ENCODE data around the gene CHST8.
A peak's percentile ranks its signal among the peaks of the same experiment; 100 is the strongest.

CHST8 gene

GRCh38 chr19:33674626-33675367, 53.0 kb downstream of the CHST8 start:
- Histone ChIP-seq H3K36me3 (ENCODE audit: control insufficient read depth, insufficient read depth, low read length) (no peaks in the 10 kb centered on the region), H3K9me3 (ENCODE audit: control insufficient read depth, insufficient read depth, low read depth, low read length) (no peaks in the 10 kb centered on the region), H3K4me3 (ENCODE audit: low read depth, low read length) (no peak overlapping the region), H3K27ac (ENCODE audit: low read depth, low read length) (no peak overlapping the region), H3K27me3 (ENCODE audit: control insufficient read depth, insufficient read depth, low read length) (no peaks in the 10 kb centered on the region; the same call in 1 of the 2 replicates), H3K4me1 (ENCODE audit: control insufficient read depth, insufficient read depth, low read length) (no peaks in the 10 kb centered on the region), H3K9ac (ENCODE audit: low read length) (no peak overlapping the region)

GRCh38 chr19:33675501-33676124, 53.9 kb downstream of the CHST8 start:
- Histone ChIP-seq H3K9me3 (ENCODE audit: control insufficient read depth, insufficient read depth, low read depth, low read length) (no peaks in the 10 kb centered on the region), H3K4me3 (ENCODE audit: low read depth, low read length) (no peak overlapping the region), H3K27ac (ENCODE audit: low read depth, low read length) (no peak overlapping the region), H3K4me1 (ENCODE audit: control insufficient read depth, insufficient read depth, low read length) (no peaks in the 10 kb centered on the region), H3K36me3 (ENCODE audit: control insufficient read depth, insufficient read depth, low read length) (no peaks in the 10 kb centered on the region), H3K27me3 (ENCODE audit: control insufficient read depth, insufficient read depth, low read length) (no peaks in the 10 kb centered on the region; the same call in 1 of the 2 replicates), H3K9ac (ENCODE audit: low read length) (no peak overlapping the region)

- no peaks in the 10 kb centered on the region for H3K9me3 ChIP-seq (ENCODE audit: control insufficient read depth, insufficient read depth, low read depth, low read length)
- H3K4me1 ChIP-seq (ENCODE audit: control insufficient read depth, insufficient read depth, low read length): no peaks in the 10 kb centered on the region
- H3K27me3 ChIP-seq (ENCODE audit: control insufficient read depth, insufficient read depth, low read length): no peaks in the 10 kb centered on the region; the same call in 1 of the 2 replicates
- H3K36me3 ChIP-seq (ENCODE audit: control insufficient read depth, insufficient read depth, low read length): no peaks in the 10 kb centered on the region
- H3K4me3 ChIP-seq (ENCODE audit: low read depth, low read length): no peak overlapping the region
- no peak overlapping the region for H3K9ac ChIP-seq (ENCODE audit: low read length)
- H3K27ac ChIP-seq (ENCODE audit: low read depth, low read length): no peak overlapping the region
These were observed 55.4 kb downstream of the CHST8 start for GRCh38 chr19:33676999-33677665.

DNA sequence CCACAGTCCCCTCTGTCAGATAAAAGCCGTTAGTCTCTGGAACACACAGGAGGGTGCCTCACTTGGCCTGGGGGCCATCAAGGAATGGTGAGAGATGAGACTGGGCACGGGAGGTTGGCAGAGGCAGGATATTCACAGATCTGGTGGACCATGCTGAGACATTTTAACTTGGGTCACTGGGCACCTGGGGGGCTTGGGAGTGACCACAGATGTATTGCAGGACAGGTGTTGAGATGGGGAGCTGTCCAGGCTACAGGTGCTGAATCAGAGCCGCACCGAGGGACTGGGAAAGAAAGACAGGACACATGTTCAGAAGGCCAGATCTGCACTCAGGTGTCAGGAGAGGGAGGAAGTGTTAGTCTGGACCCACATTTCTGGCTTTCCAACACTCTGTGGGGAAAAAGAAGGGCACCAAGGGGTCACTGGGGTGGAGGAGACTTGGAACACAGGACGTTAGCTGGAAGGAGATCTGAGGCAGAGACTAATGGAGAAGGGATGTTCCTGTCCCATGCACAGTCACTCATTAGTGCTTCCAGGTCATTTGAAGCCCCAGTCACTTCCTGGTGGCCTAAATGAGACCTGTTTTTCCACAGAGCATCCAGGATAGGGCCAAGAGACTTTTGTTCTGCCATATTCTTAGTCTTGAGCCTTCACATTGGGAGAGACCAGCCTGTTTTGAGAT, 56.1 kb downstream of the CHST8 start:
- Histone ChIP-seq H3K27ac (ENCODE audit: low read depth, low read length) (no peak overlapping the region), H3K4me3 (ENCODE audit: low read depth, low read length) (no peak overlapping the region), H3K9me3 (ENCODE audit: control insufficient read depth, insufficient read depth, low read depth, low read length) (no peaks in the 10 kb centered on the region), H3K36me3 (ENCODE audit: control insufficient read depth, insufficient read depth, low read length) (no peaks in the 10 kb centered on the region), H3K27me3 (ENCODE audit: control insufficient read depth, insufficient read depth, low read length) (peaks cover 2% of the 10 kb centered on the region; the same call in 1 of the 2 replicates), H3K4me1 (ENCODE audit: control insufficient read depth, insufficient read depth, low read length) (no peaks in the 10 kb centered on the region), H3K9ac (ENCODE audit: low read length) (no peak overlapping the region)

DNA sequence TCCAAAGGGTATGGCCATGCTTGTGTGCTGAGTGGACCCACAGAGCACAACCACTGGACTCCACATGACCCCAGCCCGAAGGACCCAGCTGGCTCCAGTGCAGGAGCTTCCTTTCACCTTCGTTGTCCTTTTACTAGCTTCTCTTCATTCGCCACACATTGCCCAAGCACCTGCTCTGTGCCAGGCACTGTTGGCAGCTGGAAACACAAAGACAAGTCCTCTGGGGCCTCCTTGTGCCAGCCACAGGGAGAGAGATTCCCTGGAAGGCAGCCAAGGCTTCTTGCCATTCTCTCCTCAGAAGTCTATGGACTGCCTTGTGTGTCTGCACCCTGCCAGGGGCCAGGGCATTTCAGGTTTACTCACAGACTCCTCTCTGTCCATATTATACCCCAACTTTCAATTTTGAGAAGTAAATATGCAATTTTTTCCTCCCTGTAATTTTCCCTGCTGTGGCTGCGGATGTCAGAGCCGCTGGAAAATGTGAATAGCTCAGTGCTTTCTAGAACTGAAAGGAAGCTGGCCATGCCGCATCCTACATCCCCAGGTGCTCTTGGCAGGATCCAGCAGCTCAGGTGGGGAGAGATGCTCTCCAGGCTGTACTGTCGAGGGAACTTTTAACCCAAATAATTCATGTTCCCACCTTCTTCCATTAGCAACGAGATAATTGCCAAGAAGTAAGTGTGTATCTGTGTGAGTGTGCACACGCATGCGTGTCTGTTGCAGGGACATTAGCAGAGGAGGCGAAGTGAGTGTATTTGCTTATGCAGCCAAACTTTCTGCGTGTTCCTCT, 57.2 kb downstream of the CHST8 start:
- H3K9me3 ChIP-seq (ENCODE audit: control insufficient read depth, insufficient read depth, low read depth, low read length): no peaks in the 10 kb centered on the region

GRCh38 chr19:33679696-33680095, 57.9 kb downstream of the CHST8 start:
- no peaks in the 10 kb centered on the region for H3K9me3 ChIP-seq (ENCODE audit: control insufficient read depth, insufficient read depth, low read depth, low read length)
- H3K9ac ChIP-seq (ENCODE audit: low read length): no peak overlapping the region
- H3K36me3 ChIP-seq (ENCODE audit: control insufficient read depth, insufficient read depth, low read length): no peaks in the 10 kb centered on the region
- H3K4me1 ChIP-seq (ENCODE audit: control insufficient read depth, insufficient read depth, low read length): peaks cover 3% of the 10 kb centered on the region; the same call in 1 of the 2 replicates
- no peak overlapping the region for H3K4me3 ChIP-seq (ENCODE audit: low read depth, low read length)
- peaks cover 18% of the 10 kb centered on the region; the same call in 1 of the 2 replicates for H3K27me3 ChIP-seq (ENCODE audit: control insufficient read depth, insufficient read depth, low read length)
- no peak overlapping the region for H3K27ac ChIP-seq (ENCODE audit: low read depth, low read length)

More for the DNA sequence above, 57.2 kb downstream of the CHST8 start:
- Histone ChIP-seq H3K27ac (ENCODE audit: low read depth, low read length) (no peak overlapping the region), H3K4me1 (ENCODE audit: control insufficient read depth, insufficient read depth, low read length) (peaks cover 2% of the 10 kb centered on the region; the same call in 1 of the 2 replicates), H3K4me3 (ENCODE audit: low read depth, low read length) (no peak overlapping the region), H3K9ac (ENCODE audit: low read length) (no peak overlapping the region), H3K36me3 (ENCODE audit: control insufficient read depth, insufficient read depth, low read length) (no peaks in the 10 kb centered on the region), H3K27me3 (ENCODE audit: control insufficient read depth, insufficient read depth, low read length) (peaks cover 13% of the 10 kb centered on the region; the same call in 1 of the 2 replicates)

DNA sequence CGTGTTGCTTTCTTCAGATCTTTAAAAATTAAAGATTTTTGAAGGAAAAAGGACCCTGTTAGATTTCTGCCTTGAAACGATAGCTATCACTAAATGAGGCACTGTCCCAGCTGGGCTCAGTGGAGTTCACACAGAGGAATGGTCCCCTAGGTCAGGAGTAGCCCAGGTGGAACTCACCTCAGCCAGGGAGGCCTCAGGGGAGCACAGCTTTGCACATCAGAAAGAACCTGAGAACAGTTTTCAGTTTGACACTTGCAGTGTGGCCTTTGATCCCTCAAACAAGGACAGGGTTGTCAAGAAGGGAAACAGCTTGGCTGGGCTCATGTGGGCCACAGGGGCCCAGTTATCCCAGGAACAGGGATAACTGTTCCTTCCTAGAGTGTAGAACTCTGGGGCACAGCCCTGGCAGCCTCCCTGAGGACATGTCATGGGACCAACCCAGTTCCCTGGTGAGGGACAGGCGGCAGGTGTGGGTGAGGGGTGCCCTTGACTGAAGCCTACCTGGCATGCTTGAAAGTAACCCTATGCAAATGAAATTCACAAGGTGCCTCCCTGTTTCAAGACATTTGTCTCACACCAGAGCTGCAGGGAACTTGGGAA, 59.4 kb downstream of the CHST8 start:
- H3K9ac ChIP-seq (ENCODE audit: low read length): no peak overlapping the region

DNA sequence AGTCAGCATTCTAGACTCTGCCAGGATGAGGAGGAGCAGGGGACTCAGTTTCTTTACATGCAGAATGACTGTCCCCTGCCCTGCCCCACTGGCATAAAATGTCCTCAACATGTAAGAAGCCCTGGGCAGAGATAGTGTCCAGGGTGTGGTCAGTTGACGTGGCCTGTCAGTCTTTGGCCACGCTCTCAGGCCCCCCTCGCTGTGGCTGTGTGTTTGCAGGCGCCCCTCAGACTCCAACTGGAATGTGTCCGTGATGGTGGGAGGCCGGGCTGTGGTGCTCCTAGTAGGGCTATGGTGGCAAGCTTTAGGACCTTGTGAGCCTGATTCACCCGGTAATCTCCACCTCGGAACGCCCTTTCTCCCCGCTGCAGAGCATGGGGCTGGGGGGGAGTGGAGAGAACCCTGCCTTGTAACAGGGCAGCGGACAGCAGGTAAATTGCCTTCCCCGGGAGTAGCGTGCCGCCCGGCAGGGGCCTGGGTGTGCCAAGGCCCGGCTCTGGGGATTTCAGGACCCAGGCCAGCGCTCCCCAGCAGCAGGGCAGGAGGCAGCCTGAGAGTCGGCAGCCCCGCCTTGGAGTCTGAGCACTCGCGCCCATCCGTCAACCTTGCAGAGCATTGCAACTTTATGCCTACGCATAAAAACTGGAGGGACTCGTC, 62.3 kb downstream of the CHST8 start:
- peaks cover 3% of the 10 kb centered on the region; the same call in 1 of the 2 replicates for H3K4me1 ChIP-seq (ENCODE audit: control insufficient read depth, insufficient read depth, low read length)
- no peak overlapping the region for H3K27ac ChIP-seq (ENCODE audit: low read depth, low read length)
- no peaks in the 10 kb centered on the region for H3K36me3 ChIP-seq (ENCODE audit: control insufficient read depth, insufficient read depth, low read length)
- H3K4me3 ChIP-seq (ENCODE audit: low read depth, low read length): peak overlapping the region; percentile 30
- H3K9ac ChIP-seq (ENCODE audit: low read length): no peak overlapping the region
- peaks cover 33% of the 10 kb centered on the region for H3K27me3 ChIP-seq (ENCODE audit: control insufficient read depth, insufficient read depth, low read length)
- H3K9me3 ChIP-seq (ENCODE audit: control insufficient read depth, insufficient read depth, low read depth, low read length): no peaks in the 10 kb centered on the region

More for the DNA sequence above, 59.4 kb downstream of the CHST8 start:
- Histone ChIP-seq H3K27ac (ENCODE audit: low read depth, low read length) (no peak overlapping the region), H3K36me3 (ENCODE audit: control insufficient read depth, insufficient read depth, low read length) (no peaks in the 10 kb centered on the region), H3K4me1 (ENCODE audit: control insufficient read depth, insufficient read depth, low read length) (peaks cover 3% of the 10 kb centered on the region; the same call in 1 of the 2 replicates), H3K27me3 (ENCODE audit: control insufficient read depth, insufficient read depth, low read length) (peaks cover 33% of the 10 kb centered on the region), H3K9me3 (ENCODE audit: control insufficient read depth, insufficient read depth, low read depth, low read length) (no peaks in the 10 kb centered on the region), H3K4me3 (ENCODE audit: low read depth, low read length) (no peak overlapping the region)

DNA sequence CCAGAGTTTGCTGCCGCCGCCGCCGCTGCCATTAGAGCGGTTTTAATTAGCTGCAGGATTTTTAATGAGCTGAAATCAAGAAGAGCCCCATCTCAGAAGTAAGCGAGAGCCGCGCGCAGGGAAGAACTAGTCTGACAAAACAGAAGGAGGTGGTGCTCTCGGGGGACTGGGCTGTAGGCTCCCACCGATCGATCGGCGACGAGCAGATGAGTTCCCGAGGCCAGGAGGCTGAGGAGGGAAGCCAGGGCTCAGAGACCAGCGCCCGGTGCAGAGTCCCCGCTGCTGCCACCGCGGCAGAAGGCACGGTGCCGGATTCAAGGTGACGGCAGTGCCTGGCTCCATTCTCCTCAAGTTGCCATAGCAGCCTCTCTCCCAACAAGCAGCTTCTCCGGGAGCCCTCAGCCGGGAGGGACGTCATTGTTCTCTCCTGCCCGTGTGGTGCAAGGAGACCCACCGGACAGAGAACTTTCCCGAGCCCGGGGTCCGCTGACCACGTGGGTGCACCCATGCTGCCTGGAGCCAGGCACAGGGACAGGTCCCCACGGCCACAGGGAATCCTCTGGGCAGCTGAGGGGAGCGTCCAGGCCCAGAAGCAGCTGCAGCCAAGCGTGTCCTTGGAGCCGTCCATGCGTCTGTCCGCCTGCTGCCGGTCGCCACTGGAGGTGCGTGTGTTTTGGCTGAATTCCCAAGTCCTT, 62.9 kb downstream of the CHST8 start:
- H3K36me3 ChIP-seq (ENCODE audit: control insufficient read depth, insufficient read depth, low read length): peaks cover 3% of the 10 kb centered on the region; the same call in 1 of the 2 replicates
- H3K27me3 ChIP-seq (ENCODE audit: control insufficient read depth, insufficient read depth, low read length): peaks cover 33% of the 10 kb centered on the region
- H3K27ac ChIP-seq (ENCODE audit: low read depth, low read length): no peak overlapping the region
- H3K9me3 ChIP-seq (ENCODE audit: control insufficient read depth, insufficient read depth, low read depth, low read length): no peaks in the 10 kb centered on the region
- H3K4me3 ChIP-seq (ENCODE audit: low read depth, low read length): peak overlapping the region; percentile 30
- H3K4me1 ChIP-seq (ENCODE audit: control insufficient read depth, insufficient read depth, low read length): peaks cover 3% of the 10 kb centered on the region; the same call in 1 of the 2 replicates
- H3K9ac ChIP-seq (ENCODE audit: low read length): no peak overlapping the region

All from HUES6 (cell line).